Ecto neural progenitor cell (in vitro differentiated cells): ENCODE data around the gene SLC43A1.

ENCODE experiments used
- DNase-seq: peaks from one replicate; pipeline ENCODE4 v3.0.0-alpha.2; 2018; ENCODE audit warnings: low spot score

Gene SLC43A1

GRCh38 chr11:57527056-57527631 lies 11.6 kb upstream of the SLC43A1 start:
- DNase-seq, result peak; percentile 70

- DNase-seq, result no peak
These were observed 7.9 kb upstream of the SLC43A1 start for GRCh38 chr11:57523419-57523818.

- no peak for DNase-seq
These were observed 5.6 kb upstream of the SLC43A1 start for GRCh38 chr11:57521116-57521515.

GRCh38 chr11:57516061-57516443 lies 550 bp upstream of the SLC43A1 start:
- DNase-seq, result no peak

- peak; percentile 59 for DNase-seq
These were observed 767 bp downstream of the SLC43A1 start for GRCh38 chr11:57514538-57515331.

- peak; percentile 52 for DNase-seq
These were observed 1.5 kb downstream of the SLC43A1 start for GRCh38 chr11:57513911-57514537.

- DNase-seq, result no peak
These were observed 2.1 kb downstream of the SLC43A1 start for GRCh38 chr11:57513452-57513795.

GRCh38 chr11:57512646-57513451 lies 2.7 kb downstream of the SLC43A1 start:
- DNase-seq, result no peak

- DNase-seq, result no peak
These were observed 3.6 kb downstream of the SLC43A1 start for GRCh38 chr11:57511741-57512430.

- DNase-seq, result no peak
These were observed 6.9 kb downstream of the SLC43A1 start for GRCh38 chr11:57508341-57509170.

GRCh38 chr11:57506522-57506921 lies 9.0 kb downstream of the SLC43A1 start:
- no peak for DNase-seq

GRCh38 chr11:57504511-57504910 lies 11.0 kb downstream of the SLC43A1 start:
- DNase-seq, result no peak

GRCh38 chr11:57502870-57503269 lies 12.6 kb downstream of the SLC43A1 start:
- DNase-seq, result no peak

GRCh38 chr11:57502376-57502775 lies 13.1 kb downstream of the SLC43A1 start:
- DNase-seq, result no peak

GRCh38 chr11:57501953-57502352 lies 13.5 kb downstream of the SLC43A1 start:
- no peak for DNase-seq

GRCh38 chr11:57500926-57501325 lies 14.6 kb downstream of the SLC43A1 start:
- no peak for DNase-seq

- no peak for DNase-seq
These were observed 15.0 kb downstream of the SLC43A1 start for GRCh38 chr11:57500515-57500914.

- DNase-seq, result no peak
These were observed 15.5 kb downstream of the SLC43A1 start for GRCh38 chr11:57499983-57500461.

GRCh38 chr11:57499413-57499982 lies 16.0 kb downstream of the SLC43A1 start:
- peak; percentile 97 for DNase-seq

GRCh38 chr11:57498540-57498939 lies 17.0 kb downstream of the SLC43A1 start:
- no peak for DNase-seq
